Non-pigmented ciliary epithelial cell (primary cell): ENCODE measurements around the gene HNF4A.
"Not testable (repeated sequence)": the region's sequence is repeated elsewhere in the genome, so short reads cannot be mapped to it uniquely, and the experiment has no call there.

Source experiments
- DNase-seq: peaks from one replicate; pipeline ENCODE4 v3.0.0-alpha.2; 2010; ENCODE audit warnings: low read depth

The HNF4A gene

DNA sequence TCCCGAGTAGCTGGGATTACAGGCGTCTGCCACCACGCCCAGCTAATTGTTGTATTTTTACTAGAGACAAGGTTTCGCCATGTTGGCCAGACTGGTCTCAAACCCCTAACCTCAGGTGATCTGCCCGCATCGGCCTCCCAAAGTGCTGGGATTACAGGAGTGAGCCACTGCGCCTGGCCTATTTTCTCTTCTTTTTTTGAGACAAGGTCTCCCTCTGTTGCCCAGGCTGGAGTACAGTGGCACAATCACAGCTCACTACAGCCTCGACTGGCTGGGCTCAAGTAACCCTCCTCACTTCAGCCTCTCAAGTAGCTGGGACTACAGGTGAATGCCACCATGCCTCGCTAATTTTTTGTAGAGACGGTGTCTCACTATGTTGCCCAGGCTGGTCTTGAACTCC is 9.6 kb upstream of the HNF4A start:
- not testable (repeated sequence) for DNase-seq

GRCh38 chr20:44348168-44348659 is 7.3 kb upstream of the HNF4A start:
- no peak for DNase-seq

- DNase-seq = no peak
Measured at GRCh38 chr20:44349349-44349748, 6.2 kb upstream of the HNF4A start.

DNA sequence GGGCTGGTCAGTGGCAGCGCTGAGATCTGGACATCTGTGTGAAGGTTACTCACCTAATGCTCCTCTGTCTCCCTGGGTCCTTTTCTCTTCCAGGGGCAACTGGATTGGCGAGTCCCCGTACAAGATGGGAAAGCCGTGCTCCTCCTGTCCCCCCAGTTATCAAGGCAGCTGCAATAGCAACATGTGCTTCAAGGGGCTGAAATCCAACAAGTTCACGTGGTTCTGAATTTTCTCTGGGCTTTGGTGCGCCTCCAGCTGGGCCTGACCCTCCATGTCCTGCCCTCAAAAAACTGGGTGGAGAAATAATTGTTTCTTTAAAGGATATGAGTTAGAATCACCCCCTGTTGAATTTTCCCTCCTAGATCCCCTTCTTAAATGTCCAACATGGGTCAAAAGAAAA is 4.9 kb upstream of the HNF4A start:
- DNase-seq = no peak

GRCh38 chr20:44354979-44355497 is 461 bp upstream of the HNF4A start:
- DNase-seq = no peak

GRCh38 chr20:44356353-44356723 is 839 bp downstream of the HNF4A start:
- DNase-seq = no peak

DNA sequence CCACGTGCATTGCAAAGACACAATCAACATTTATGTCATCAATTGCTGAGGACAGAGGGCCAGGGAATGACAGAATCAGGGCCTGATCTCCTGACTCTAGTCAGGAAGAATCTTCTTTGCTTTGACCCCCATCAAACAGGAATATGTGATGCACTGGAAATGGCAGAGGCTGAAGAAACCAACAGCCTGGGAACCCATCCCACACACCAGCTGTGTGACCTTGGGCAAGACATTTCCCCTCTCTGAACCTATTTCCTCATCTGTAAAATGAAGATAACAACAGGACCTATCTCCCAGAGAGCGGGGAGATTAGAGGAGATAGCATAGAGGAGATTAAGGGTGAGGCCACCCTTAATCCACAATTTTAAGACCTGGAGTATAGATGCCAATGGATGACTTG is 1.5 kb downstream of the HNF4A start:
- DNase-seq = no peak

DNA sequence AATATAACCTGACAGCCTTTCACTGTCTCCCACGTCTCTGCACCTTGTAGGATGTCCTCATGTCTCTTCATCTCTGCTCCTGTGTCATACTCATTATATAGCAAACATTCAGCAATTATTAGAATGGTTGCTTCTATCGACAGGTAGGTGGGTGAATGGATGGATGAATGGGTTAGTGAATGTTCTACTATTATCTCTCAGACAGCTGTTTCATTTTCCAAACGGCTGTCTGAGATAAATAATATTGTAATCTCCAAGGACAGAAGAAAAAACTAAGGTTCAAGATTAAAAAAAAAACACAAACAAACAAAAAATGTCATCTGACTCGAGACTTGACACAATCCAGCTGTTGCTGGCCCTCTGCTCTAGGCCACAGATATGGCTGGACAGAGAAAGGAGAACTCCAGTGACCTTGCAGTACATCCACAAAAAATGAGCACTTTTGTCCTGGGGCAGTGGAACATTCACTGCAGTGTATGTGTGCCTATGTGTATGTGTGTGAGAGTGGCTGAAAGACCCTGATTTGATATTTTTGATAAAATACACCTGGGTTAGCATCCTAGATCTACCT is 2.1 kb downstream of the HNF4A start:
- no peak for DNase-seq

GRCh38 chr20:44358776-44359175 is 3.3 kb downstream of the HNF4A start:
- no peak for DNase-seq

DNA sequence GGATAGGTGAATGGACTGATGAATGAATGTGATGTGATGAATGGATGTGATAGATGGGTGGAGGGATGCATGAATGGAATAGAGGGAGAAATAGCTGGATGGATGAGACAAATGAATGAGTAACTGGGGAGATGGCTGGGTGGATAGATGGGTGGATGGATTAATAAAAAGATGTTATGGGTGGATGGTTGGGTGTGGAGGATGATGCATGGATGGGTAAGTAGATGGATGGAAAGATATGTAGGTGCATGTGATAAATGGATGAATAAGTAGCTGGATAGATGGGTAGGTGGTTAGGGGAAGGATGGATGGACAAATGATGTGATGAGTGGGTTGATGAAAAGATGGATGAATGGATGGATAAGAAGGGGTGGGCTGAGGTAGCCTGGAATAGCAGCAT is 4.7 kb downstream of the HNF4A start:
- DNase-seq = no peak

DNA sequence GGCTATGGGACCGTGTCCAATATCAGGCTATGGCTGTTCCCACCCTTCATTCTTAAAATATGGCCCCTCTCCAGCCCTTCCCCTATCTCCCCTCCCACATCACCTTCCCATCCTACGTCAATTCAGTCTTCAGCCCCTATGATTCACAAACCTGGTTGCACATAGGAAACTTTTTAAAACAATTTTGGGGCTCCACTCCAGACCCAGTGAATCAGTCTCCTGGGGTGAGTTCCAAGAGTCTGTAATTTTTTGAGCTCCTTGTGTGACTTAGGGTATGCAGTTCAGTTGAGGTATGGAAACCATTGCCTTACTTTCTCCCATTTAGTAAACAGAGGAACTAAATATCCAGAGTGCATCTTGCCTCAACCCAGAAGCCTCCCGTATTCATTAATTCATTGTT is 5.5 kb downstream of the HNF4A start:
- DNase-seq = no peak

DNA sequence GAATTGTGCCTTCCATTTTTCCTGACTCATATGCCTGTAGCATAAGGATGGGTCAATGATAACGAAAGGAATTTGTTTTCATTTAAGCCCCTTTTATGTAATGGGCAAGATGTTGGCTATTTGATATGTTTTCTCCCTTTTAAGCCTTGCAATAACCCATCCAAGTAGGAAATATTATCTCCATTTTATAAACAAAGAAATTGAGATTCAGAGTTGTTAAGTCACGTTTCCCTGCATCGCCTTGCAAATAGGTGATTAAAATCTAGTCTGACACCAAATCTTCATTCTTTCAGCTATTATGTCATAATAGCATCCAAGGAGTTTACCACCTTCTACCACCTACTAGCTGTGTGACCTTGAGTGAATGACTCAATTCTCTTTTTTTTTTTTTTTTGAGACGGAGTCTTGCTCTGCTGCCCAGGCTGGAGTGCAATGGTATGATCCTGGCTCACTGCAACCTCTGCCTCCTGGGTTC is 7.0 kb downstream of the HNF4A start:
- no peak for DNase-seq

- DNase-seq = no peak
Measured at GRCh38 chr20:44364068-44364467, 8.6 kb downstream of the HNF4A start.

DNA sequence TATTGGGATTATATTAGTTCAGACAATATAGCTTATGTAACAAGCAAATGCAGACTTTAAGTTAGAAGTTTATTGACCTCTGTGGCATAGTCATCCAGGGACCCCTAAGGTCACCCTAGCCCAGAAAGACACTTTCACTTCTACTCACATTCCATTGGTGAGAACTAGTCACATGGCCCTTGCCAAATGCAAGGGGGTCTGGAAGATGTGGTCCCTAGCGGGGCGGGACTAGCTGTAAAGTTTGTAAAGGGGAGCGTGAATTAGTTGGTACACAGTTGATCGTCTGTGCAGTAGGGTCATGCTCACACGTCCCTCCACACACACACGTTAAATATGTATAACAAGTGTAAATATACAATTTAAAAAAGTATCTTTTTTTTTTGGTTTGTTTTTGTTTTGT is 9.3 kb downstream of the HNF4A start:
- DNase-seq = no peak

- DNase-seq = no peak
Measured at GRCh38 chr20:44367746-44368145, 12.2 kb downstream of the HNF4A start.

DNA sequence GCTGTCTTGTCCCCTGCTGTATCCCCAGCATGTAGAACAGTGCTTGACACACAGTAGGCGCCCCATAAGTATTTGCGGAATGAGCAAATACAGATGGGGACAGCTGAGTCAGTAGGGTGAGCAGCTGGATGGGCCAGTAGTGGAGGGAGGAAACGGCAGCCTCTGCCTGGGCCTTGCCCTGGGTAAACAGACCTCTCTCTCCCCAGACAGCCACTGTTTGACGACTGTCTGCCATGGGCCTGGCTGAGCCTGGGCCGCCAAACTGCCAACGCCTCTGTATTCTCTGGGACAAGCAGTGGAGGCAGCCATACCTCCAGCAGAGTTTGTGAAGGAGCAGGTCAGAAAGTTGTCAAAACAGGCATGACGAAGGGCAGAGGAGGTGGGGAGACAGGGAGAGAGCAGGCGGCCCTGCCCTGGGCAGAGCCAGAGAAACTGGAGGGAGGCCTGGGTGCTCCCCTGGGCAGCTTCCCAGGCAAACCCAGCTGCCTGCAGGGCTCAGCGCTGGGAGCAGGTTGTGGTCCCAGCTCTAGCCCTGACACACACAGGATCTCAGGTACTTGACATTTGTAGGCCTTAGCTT is 15.2 kb downstream of the HNF4A start:
- no peak for DNase-seq

DNA sequence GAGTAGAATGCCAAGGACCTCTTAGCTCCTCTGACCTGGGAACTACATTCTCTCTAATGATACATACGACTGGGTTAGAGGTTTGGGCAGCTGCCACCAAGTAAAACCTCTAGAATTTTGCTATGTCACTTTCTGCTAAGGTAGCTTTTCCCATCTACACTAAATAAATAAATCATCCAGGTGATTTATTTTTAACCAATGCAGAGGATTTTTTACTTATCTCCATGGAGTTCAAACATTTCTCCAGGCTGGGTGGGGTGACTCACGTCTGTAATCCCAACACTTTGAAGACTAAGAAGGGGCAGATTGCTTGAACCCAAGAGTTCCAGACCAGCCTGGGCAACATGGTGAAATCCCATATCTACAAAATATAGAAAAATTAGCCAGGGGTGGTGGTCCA is 27.1 kb downstream of the HNF4A start:
- DNase-seq = no peak

- no peak for DNase-seq
Measured at GRCh38 chr20:44384423-44385027, 29.0 kb downstream of the HNF4A start.

- DNase-seq = peak; percentile 34
Measured at GRCh38 chr20:44388466-44389023, 33.0 kb downstream of the HNF4A start.

GRCh38 chr20:44389871-44390270 is 34.4 kb downstream of the HNF4A start:
- DNase-seq = no peak

- no peak for DNase-seq
Measured at GRCh38 chr20:44390280-44390679, 34.8 kb downstream of the HNF4A start.

- no peak for DNase-seq
Measured at GRCh38 chr20:44392088-44392775, 36.7 kb downstream of the HNF4A start.
